ENCODE measurements around the gene AKNA.

GRCh38 chr9:114400219-114400618 lies 12.4 kb upstream of the AKNA start:
- TF ChIP-seq CTCF (IDR thresholded peaks at IDR 0.05) = no peak
- no peak for TF ChIP-seq POLR2A (IDR thresholded peaks at IDR 0.05)
